Coronary artery (tissue), 2 donors: Measurements from ENCODE around the gene OR51E2.
"Not testable (repeated sequence)": the region's sequence is repeated elsewhere in the genome, so short reads cannot be mapped to it uniquely, and the experiment has no call there.

Experiments used
- DNase-seq: peaks from one replicate; pipeline ENCODE4 v3.0.0-alpha.2; 2017; ENCODE audit warnings: low spot score
- H3K27ac ChIP-seq, 2 donors: fragments of 200-600 bp; sonication (generic); one replicate each; pipeline ENCODE4 v1.5.1; 2016 to 2019
- H3K4me3 ChIP-seq: fragments of 200-600 bp; sonication (generic); 2 replicates; pipeline ENCODE4 v1.5.1; 2016; ENCODE audit warnings: mild to moderate bottlenecking, moderate library complexity
- CTCF ChIP-seq: fragments of 200-600 bp; sonication (generic); IDR thresholded peaks from one replicate; pipeline ENCODE4 v1.5.1; 2019; ENCODE audit warnings: antibody characterized with exemption

The OR51E2 gene

GRCh38 chr11:4697585-4697984 is at the start of gene OR51E2:
Gene OR51E2, minus strand, starts transcription at chr11:4697853. Its CDS starts 15,142 bp downstream, at chr11:4682711.
- H3K27ac ChIP-seq: no peak within 1 kb of the TSS
- DNase-seq: no peak
- peak within 1 kb of the TSS; percentile 24 for H3K4me3 ChIP-seq
- no peak for TF ChIP-seq CTCF

GRCh38 chr11:4740735-4741134 is 43.1 kb upstream of the OR51E2 start:
- H3K4me3 ChIP-seq: no peak overlapping the region
- no peak for DNase-seq
- H3K27ac ChIP-seq: no peak overlapping the region
- TF ChIP-seq CTCF: no peak

GRCh38 chr11:4727171-4727570 is 29.5 kb upstream of the OR51E2 start:
- Histone ChIP-seq H3K27ac (no peak overlapping the region), H3K4me3 (no peak overlapping the region)
- no peak for DNase-seq
- no peak for TF ChIP-seq CTCF

- H3K27ac ChIP-seq, DNase-seq: not testable (repeated sequence)
These were observed 25.2 kb upstream of the OR51E2 start for GRCh38 chr11:4722616-4723534.

GRCh38 chr11:4714300-4714699 is 16.6 kb upstream of the OR51E2 start:
- TF ChIP-seq CTCF: no peak
- no peak for DNase-seq

More at GRCh38 chr11:4722616-4723534, 25.2 kb upstream of the OR51E2 start:
- not testable (repeated sequence) for H3K4me3 ChIP-seq

GRCh38 chr11:4713241-4713640 is 15.6 kb upstream of the OR51E2 start:
- no peak for TF ChIP-seq CTCF
- no peak for DNase-seq
- no peak overlapping the region for H3K27ac ChIP-seq
- no peak overlapping the region for H3K4me3 ChIP-seq

More at GRCh38 chr11:4714300-4714699, 16.6 kb upstream of the OR51E2 start:
- Histone ChIP-seq H3K27ac (no peak overlapping the region), H3K4me3 (no peak overlapping the region)

- no peak for TF ChIP-seq CTCF
- no peak for DNase-seq
- Histone ChIP-seq H3K27ac (no peak overlapping the region), H3K4me3 (peak overlapping the region; percentile 23)
These were observed 7.2 kb upstream of the OR51E2 start for GRCh38 chr11:4704790-4705334.
